ENCODE measurements around the gene KCNMB2.

KCNMB2 gene

GRCh38 chr3:178520451-178520850, 15.8 kb upstream of the KCNMB2 start:
- no peak for DNase-seq

- DNase-seq: no peak
These were observed 13.8 kb upstream of the KCNMB2 start for GRCh38 chr3:178522200-178523052.

GRCh38 chr3:178525251-178525650, 11.0 kb upstream of the KCNMB2 start:
- DNase-seq: no peak

GRCh38 chr3:178526291-178526690, 9.9 kb upstream of the KCNMB2 start:
- no peak for DNase-seq

- DNase-seq: no peak
These were observed 8.3 kb upstream of the KCNMB2 start for GRCh38 chr3:178527981-178528380.

DNA sequence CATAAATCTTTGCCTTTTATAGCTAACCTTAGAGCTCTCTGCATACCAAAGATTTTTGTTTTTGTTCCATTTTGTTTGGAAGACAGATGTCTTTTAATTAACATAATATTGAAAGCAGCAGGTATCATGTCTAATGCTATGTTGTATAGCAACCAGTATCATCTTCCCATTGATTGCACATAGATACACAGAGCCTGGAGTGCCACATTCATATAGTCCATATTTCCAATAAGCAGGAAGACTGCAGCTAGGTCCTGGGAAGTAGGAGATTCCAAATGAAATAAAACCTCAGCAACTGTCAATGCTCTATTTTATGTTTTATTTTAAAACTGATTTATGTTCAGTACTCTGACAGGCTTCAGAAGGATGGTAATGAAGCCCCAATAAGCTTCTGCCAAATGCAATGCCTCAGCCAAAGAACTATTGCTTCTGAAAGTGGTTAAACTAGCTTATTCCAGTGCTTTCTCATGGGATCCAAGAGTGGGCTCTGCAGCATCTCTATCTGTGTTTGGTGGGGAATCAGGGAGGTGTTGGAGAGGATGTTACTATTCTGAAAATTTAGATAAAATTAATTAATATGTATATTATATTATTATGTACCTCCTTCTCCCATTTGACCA, 6.5 kb upstream of the KCNMB2 start:
- no peak for DNase-seq

- DNase-seq: no peak
These were observed 3.8 kb upstream of the KCNMB2 start for GRCh38 chr3:178532476-178532875.

DNA sequence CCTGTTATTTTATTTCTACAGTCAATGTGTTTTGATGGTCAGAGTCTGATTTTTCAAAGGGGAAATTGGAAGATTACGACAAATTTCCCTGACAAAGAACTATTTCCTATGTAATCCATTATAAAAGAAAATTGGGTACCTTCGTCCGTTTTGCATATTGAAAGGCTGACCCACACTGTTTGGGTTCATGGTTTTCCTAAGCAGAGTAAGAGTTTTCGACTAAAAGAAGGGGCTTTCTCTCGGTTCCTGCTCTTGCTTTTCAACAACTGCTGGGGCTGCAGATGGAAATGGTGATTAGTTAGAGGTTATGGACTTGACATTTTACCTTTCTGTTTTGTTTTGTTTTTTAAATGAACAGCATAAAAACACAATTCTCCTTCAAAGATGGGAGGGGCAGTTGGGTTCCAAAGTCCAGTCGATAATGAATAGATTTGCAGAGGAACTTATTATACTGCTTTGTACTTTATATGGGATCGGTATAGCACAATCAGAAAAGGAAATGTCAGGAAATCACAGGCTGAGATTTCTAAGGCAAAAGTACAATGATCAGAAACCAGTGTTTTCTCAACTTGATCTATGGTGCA, 978 bp downstream of the KCNMB2 start:
- DNase-seq: no peak

DNA sequence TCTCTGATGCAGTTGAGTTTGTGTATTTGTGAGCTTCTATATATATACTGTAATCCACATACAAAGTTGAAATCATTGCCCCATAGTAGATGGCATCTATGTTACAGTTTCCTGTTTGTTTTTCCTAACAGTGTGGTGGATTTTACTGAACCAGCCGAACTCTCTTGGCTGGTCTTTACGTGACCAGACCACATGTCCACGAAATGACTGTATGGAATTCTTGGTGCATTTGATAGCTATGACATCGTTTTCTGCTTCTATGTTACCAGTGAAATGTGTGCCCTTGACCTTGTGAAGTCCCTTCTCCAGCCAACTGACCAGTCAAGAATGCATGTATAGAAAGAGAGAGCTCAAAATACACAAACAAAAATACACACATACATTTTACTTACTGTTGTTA, 1.8 kb downstream of the KCNMB2 start:
- no peak for DNase-seq

- DNase-seq: no peak
These were observed 3.9 kb downstream of the KCNMB2 start for GRCh38 chr3:178540184-178540583.

DNA sequence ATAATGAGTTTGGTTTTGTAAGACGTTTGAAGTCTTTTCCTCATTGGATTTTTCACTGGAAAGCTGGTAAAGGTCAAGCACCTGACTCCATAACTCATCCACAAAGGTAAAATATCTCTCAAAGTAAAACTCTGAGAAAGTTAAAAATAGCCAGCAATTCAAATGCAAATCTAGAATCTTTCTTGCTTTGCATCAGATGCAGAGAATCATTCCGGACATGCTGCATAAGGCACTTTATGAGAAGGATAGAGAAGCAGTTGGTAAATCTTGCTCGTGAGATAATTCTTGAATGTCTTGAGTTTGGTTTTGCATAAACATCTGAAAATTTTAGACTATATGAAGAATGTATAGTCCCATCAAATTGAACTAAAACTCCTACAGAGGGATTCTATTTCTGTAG, 9.1 kb downstream of the KCNMB2 start:
- no peak for DNase-seq

- DNase-seq: no peak
These were observed 9.8 kb downstream of the KCNMB2 start for GRCh38 chr3:178546079-178546478.

DNA sequence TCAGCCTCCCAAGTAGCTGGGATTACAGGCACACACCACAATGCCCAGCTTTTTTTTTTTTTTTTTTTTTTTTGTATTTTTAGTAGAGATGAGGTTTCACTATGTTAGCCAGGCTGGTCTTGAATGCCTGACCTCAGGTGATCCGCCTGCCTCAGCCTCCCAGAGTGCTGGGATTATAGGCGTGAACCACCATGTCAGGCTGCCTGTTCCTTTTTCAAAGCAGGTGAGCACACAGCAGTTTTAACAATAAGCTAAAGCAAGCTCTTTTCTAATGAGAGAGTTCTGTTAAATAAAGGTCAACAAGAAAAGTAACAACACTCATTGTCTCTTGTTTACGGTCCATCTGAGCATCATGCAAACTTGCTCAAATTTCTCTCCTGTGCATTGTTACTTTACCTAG, 13.2 kb downstream of the KCNMB2 start:
- peak; percentile 21 for DNase-seq

DNA sequence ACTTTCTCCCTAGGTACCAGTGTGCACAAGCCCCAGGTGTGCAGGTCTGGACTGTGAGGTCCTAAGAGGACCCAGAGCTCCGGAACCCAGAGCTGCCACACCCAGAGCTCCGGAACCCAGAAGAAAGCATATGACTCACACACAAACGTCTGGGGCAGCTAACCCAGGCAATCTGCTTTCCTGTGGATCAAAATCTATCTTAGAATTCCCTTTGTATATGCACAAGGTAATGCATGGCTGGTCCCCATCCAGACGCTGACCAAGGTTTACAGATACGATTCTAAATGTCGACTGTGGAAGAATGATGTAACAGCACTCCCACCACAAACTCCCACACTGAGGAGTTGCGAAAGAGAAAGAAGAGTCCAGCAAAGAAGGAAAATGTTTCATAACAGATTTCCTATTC, 15.7 kb downstream of the KCNMB2 start:
- DNase-seq: no peak

DNA sequence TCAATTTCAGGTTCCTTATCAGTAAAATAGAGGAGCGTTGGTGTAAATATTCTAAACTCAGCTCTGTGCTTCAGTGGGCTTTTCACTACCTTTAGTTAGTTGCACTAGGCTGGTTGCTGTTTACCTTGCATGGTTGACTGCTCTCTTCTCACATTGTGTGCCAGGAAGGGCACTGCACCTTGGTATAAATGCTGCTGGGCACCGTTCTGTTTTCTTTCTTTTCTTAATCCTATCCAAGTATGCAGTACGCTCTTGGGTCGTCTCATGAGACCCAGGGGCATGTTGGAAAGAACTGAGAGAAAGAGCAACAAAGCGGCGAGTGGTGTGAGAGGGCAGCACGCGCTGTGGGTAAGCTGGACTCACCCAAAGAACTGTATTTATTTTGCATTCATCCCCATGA, 22.4 kb downstream of the KCNMB2 start:
- peak; percentile 88 for DNase-seq

DNA sequence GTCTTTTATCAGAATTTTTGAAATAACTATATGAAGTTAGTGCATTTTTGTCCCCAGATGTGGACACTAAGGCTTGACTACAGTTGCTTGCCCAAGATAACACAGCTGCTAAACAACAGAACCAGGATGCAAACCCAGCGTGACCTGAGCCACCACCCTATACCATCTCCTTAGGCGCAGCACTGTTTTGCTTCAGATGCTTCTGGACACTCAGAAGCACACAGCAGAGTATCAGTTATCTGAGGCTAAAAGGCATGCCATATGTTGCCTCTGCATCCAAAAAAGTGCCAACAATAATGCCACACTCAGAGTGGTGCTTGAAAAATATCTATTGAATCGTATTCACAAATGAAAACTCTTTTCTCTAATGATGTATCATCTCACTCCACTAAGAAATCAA, 24.5 kb downstream of the KCNMB2 start:
- DNase-seq: no peak

DNA sequence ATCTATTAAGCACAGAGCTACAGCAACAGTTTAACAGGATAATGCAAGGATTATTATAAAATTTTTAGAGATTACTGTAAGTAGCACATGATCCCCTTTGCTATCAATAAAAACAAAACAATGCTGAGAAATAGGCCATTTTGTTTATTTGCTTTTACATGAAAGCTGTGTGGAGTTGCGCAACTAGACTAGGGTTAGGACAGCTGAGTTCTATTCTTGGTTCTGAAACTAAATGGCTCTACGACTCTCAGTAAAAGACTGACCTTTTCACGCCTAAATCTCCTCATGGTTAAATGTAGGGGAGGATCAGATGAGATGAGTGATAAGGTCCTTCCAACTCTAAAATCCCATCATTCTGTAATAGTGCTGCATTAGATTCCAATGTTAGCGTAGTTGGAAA, 25.0 kb downstream of the KCNMB2 start:
- DNase-seq: no peak

GRCh38 chr3:178562143-178562946, 26.1 kb downstream of the KCNMB2 start:
- no peak for DNase-seq

- DNase-seq: no peak
These were observed 26.7 kb downstream of the KCNMB2 start for GRCh38 chr3:178562947-178563232.

GRCh38 chr3:178567611-178568010, 31.4 kb downstream of the KCNMB2 start:
- DNase-seq: no peak

- DNase-seq: no peak
These were observed 32.0 kb downstream of the KCNMB2 start for GRCh38 chr3:178568155-178568731.

- no peak for DNase-seq
These were observed 32.7 kb downstream of the KCNMB2 start for GRCh38 chr3:178568911-178569310.

DNA sequence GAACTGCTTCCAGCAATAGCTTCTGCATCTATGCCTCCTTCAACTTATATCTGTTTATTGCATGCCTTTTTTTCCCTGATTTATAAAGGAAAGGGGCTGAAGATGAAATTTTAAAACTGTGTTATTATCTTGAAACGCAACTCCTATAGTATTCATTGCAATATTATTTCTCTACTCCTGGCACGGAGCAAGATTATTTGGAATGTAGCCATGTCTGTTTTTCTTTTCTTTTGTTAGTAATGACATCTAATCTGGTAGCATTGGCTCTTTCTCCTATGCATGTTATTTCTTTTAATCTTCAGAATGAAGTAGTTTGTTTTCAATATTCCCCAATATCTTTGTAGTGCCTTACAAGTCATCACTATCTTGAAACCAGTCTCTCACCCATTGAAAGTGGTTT, 33.6 kb downstream of the KCNMB2 start:
- DNase-seq: no peak
